Measurements from ENCODE around the gene ATXN1.

ATXN1 gene

GRCh38 chr6:16334671-16335070 lies 426.6 kb downstream of the ATXN1 start:
- Histone ChIP-seq H3K79me2 (ENCODE audit: control insufficient read depth, low read length) (no peaks in the 10 kb centered on the region), H3K27ac (ENCODE audit: low read depth, low read length) (no peak overlapping the region), H3K27me3 (ENCODE audit: control insufficient read depth, low read length) (no peaks in the 10 kb centered on the region), H3K9me2 (replicated peaks; ENCODE audit: control insufficient read depth, low read length) (no peaks in the 10 kb centered on the region), H3K4me1 (ENCODE audit: control insufficient read depth, low read length) (peaks cover 34% of the 10 kb centered on the region), H4K20me1 (ENCODE audit: control insufficient read depth, insufficient read depth, low read depth, low read length) (no peaks in the 10 kb centered on the region), H3K9me3 (ENCODE audit: control insufficient read depth, insufficient read depth, low read length) (no peaks in the 10 kb centered on the region), H3K36me3 (ENCODE audit: control insufficient read depth, low read length) (no peaks in the 10 kb centered on the region), H3F3A (ENCODE audit: control insufficient read depth, insufficient read depth) (peaks cover 3% of the 10 kb centered on the region; the same call in 1 of the 2 replicates), H3K4me3 (ENCODE audit: low read length) (no peak overlapping the region), H3K4me2 (ENCODE audit: low read length) (no peak overlapping the region)
- TF ChIP-seq EZH2phosphoT487 (IDR thresholded peaks at IDR 0.05; ENCODE audit: borderline replicate concordance, low read length), result no peak
- TF ChIP-seq, protein P1, sequence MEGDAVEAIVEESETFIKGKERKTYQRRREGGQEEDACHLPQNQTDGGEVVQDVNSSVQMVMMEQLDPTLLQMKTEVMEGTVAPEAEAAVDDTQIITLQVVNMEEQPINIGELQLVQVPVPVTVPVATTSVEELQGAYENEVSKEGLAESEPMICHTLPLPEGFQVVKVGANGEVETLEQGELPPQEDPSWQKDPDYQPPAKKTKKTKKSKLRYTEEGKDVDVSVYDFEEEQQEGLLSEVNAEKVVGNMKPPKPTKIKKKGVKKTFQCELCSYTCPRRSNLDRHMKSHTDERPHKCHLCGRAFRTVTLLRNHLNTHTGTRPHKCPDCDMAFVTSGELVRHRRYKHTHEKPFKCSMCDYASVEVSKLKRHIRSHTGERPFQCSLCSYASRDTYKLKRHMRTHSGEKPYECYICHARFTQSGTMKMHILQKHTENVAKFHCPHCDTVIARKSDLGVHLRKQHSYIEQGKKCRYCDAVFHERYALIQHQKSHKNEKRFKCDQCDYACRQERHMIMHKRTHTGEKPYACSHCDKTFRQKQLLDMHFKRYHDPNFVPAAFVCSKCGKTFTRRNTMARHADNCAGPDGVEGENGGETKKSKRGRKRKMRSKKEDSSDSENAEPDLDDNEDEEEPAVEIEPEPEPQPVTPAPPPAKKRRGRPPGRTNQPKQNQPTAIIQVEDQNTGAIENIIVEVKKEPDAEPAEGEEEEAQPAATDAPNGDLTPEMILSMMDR (IDR thresholded peaks at IDR 0.05; ENCODE audit: low read depth, low read length, poor library complexity, severe bottlenecking), result no peak

GRCh38 chr6:16333580-16333979 lies 427.7 kb downstream of the ATXN1 start:
- Histone ChIP-seq H3K4me1 (ENCODE audit: control insufficient read depth, low read length) (peaks cover 25% of the 10 kb centered on the region), H3K4me3 (ENCODE audit: low read length) (no peak overlapping the region), H3K4me2 (ENCODE audit: low read length) (no peak overlapping the region), H3K27me3 (ENCODE audit: control insufficient read depth, low read length) (no peaks in the 10 kb centered on the region), H3K79me2 (ENCODE audit: control insufficient read depth, low read length) (no peaks in the 10 kb centered on the region), H3K36me3 (ENCODE audit: control insufficient read depth, low read length) (no peaks in the 10 kb centered on the region), H3K9me2 (replicated peaks; ENCODE audit: control insufficient read depth, low read length) (no peaks in the 10 kb centered on the region), H3K27ac (ENCODE audit: low read depth, low read length) (no peak overlapping the region), H4K20me1 (ENCODE audit: control insufficient read depth, insufficient read depth, low read depth, low read length) (no peaks in the 10 kb centered on the region), H3F3A (ENCODE audit: control insufficient read depth, insufficient read depth) (peaks cover 3% of the 10 kb centered on the region; the same call in 1 of the 2 replicates), H3K9me3 (ENCODE audit: control insufficient read depth, insufficient read depth, low read length) (no peaks in the 10 kb centered on the region)
- no peak for TF ChIP-seq EZH2phosphoT487 (IDR thresholded peaks at IDR 0.05; ENCODE audit: borderline replicate concordance, low read length)

DNA sequence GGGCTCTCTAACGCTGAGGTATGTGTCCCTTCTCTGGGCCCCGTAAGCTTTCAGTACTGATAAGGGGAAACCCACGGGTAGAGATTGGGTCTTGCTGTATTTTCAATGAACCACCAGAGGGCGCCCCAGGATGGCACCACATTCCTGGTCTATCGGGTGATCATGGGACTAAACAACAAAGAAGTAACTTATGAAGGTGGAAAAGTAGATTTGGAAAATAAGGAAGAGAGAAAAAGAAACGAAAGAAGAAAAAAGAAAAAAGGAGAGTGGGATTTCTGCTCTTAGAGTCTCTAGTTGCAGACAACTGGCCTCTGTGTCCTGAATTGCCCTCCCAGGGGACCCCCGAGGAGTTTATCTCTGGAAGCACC lies 429.1 kb downstream of the ATXN1 start:
- H3K27ac ChIP-seq (ENCODE audit: low read depth, low read length), result peak overlapping the region; percentile 56
- no peaks in the 10 kb centered on the region for H3K27me3 ChIP-seq (ENCODE audit: control insufficient read depth, low read length)
- H3K4me1 ChIP-seq (ENCODE audit: control insufficient read depth, low read length), result peaks cover 23% of the 10 kb centered on the region
- no peaks in the 10 kb centered on the region for H4K20me1 ChIP-seq (ENCODE audit: control insufficient read depth, insufficient read depth, low read depth, low read length)
- H3K9me3 ChIP-seq (ENCODE audit: control insufficient read depth, insufficient read depth, low read length), result no peaks in the 10 kb centered on the region
- peak overlapping the region; percentile 55 for H3K4me3 ChIP-seq (ENCODE audit: low read length)
- H3K4me2 ChIP-seq (ENCODE audit: low read length), result peak overlapping the region; percentile 80
- TF ChIP-seq, protein P1 (IDR thresholded peaks at IDR 0.05; ENCODE audit: low read depth, low read length, poor library complexity, severe bottlenecking), result peak; percentile 90
- TF ChIP-seq EZH2phosphoT487 (IDR thresholded peaks at IDR 0.05; ENCODE audit: borderline replicate concordance, low read length), result no peak
- no peaks in the 10 kb centered on the region for H3K79me2 ChIP-seq (ENCODE audit: control insufficient read depth, low read length)
- no peaks in the 10 kb centered on the region for H3K36me3 ChIP-seq (ENCODE audit: control insufficient read depth, low read length)
- H3K9me2 ChIP-seq (replicated peaks; ENCODE audit: control insufficient read depth, low read length), result no peaks in the 10 kb centered on the region
- H3F3A ChIP-seq (ENCODE audit: control insufficient read depth, insufficient read depth), result peaks cover 3% of the 10 kb centered on the region; the same call in 1 of the 2 replicates

- H3F3A ChIP-seq (ENCODE audit: control insufficient read depth, insufficient read depth), result peaks cover 3% of the 10 kb centered on the region; the same call in 1 of the 2 replicates
- no peaks in the 10 kb centered on the region for H3K36me3 ChIP-seq (ENCODE audit: control insufficient read depth, low read length)
- H3K9me2 ChIP-seq (replicated peaks; ENCODE audit: control insufficient read depth, low read length), result no peaks in the 10 kb centered on the region
- no peaks in the 10 kb centered on the region for H3K27me3 ChIP-seq (ENCODE audit: control insufficient read depth, low read length)
- no peaks in the 10 kb centered on the region for H3K79me2 ChIP-seq (ENCODE audit: control insufficient read depth, low read length)
- peaks cover 23% of the 10 kb centered on the region for H3K4me1 ChIP-seq (ENCODE audit: control insufficient read depth, low read length)
- no peaks in the 10 kb centered on the region for H4K20me1 ChIP-seq (ENCODE audit: control insufficient read depth, insufficient read depth, low read depth, low read length)
- TF ChIP-seq, protein P1 (IDR thresholded peaks at IDR 0.05; ENCODE audit: low read depth, low read length, poor library complexity, severe bottlenecking), result peak; percentile 96
- TF ChIP-seq EZH2phosphoT487 (IDR thresholded peaks at IDR 0.05; ENCODE audit: borderline replicate concordance, low read length), result no peak
- peak overlapping the region; percentile 56 for H3K27ac ChIP-seq (ENCODE audit: low read depth, low read length)
- H3K4me3 ChIP-seq (ENCODE audit: low read length), result peak overlapping the region; percentile 55
- no peaks in the 10 kb centered on the region for H3K9me3 ChIP-seq (ENCODE audit: control insufficient read depth, insufficient read depth, low read length)
- peak overlapping the region; percentile 80 for H3K4me2 ChIP-seq (ENCODE audit: low read length)
These were observed 429.7 kb downstream of the ATXN1 start for GRCh38 chr6:16331384-16332174.
